Measurements from ENCODE around the gene SLC25A12. TPM values are rescaled to one million over a fixed set of nuclear protein-coding genes. Genes with fewer than 3 reads are reported as not detected.

SLC25A12 gene
- total and polyA plus RNA-seq, 2 of the 13 experiments (the other 11 are each of a cell fraction or from before 2014, with no cell fraction given): 8.1 to 15.9 TPM

GRCh38 chr2:171909266-171909665 lies 15.2 kb upstream of the SLC25A12 start:
- Histone ChIP-seq H3K36me3 (replicated peaks in 1 of 2; ENCODE audit: control insufficient read depth in 1 of 2, insufficient read depth in 2 of 2, low read length in 2 of 2) (no peaks in the 10 kb centered on the region), H3K27me3 (ENCODE audit: control insufficient read depth in 1 of 2, insufficient read depth in 2 of 2, low read length in 2 of 2) (peaks cover 0 to 28% of the 10 kb centered on the region in 2 experiments; a peak in 3 of 5 replicates), H4K20me1 (ENCODE audit: insufficient read depth, low read length) (no peaks in the 10 kb centered on the region), H3K9me3 (ENCODE audit: low read length) (no peaks in the 10 kb centered on the region), H3K9ac (ENCODE audit: insufficient read depth, low read depth, low read length) (no peak overlapping the region), H3K4me3 (replicated peaks in 1 of 3; ENCODE audit: insufficient read depth in 1 of 3, low read depth in 2 of 3, low read length in 3 of 3) (no peak overlapping the region), H3K4me1 (ENCODE audit: insufficient read depth, low read length) (no peaks in the 10 kb centered on the region), H2AFZ (ENCODE audit: low read length) (no peak overlapping the region), H3K4me2 (ENCODE audit: low read depth, low read length) (no peak overlapping the region), H3K79me2 (ENCODE audit: insufficient read depth, low read length) (no peaks in the 10 kb centered on the region), H3K27ac (ENCODE audit: extremely low read length, insufficient read depth, low read length) (no peak overlapping the region)
- no TSS peak for BruUV-seq (replicated peaks)
- in situ Hi-C loops (cut with HindIII; ENCODE audit: extremely low pct_ligation_motif_present, low pct_unique_long_range_greater_than_20kb): no loop called here
- no peak for ATAC-seq
- TF ChIP-seq ZNF564 (CRISPR knock-in tag; IDR thresholded peaks at IDR 0.05) (no peak), ZBTB10 (CRISPR knock-in tag; IDR thresholded peaks at IDR 0.05; ENCODE audit: borderline replicate concordance) (no peak), ZNF781 (CRISPR knock-in tag; IDR thresholded peaks at IDR 0.05; ENCODE audit: borderline replicate concordance, not compliant biosample characterization) (no peak), ZNF710 (CRISPR knock-in tag; IDR thresholded peaks at IDR 0.05; ENCODE audit: borderline replicate concordance) (no peak), ZNF441 (CRISPR knock-in tag; IDR thresholded peaks at IDR 0.05; ENCODE audit: borderline replicate concordance) (no peak), ZNF235 (CRISPR knock-in tag; IDR thresholded peaks at IDR 0.05; ENCODE audit: borderline replicate concordance) (no peak), THYN1 (CRISPR knock-in tag; IDR thresholded peaks at IDR 0.05; ENCODE audit: borderline replicate concordance, low read depth) (no peak), ZNF749 (CRISPR knock-in tag; IDR thresholded peaks at IDR 0.05; ENCODE audit: borderline replicate concordance) (no peak), ZNF780A (CRISPR knock-in tag; IDR thresholded peaks at IDR 0.05) (no peak), GMEB1 (CRISPR knock-in tag; IDR thresholded peaks at IDR 0.05; ENCODE audit: borderline replicate concordance) (no peak), NAIF1 (CRISPR knock-in tag; IDR thresholded peaks at IDR 0.05; ENCODE audit: borderline replicate concordance) (no peak), ZNF766 (CRISPR knock-in tag; IDR thresholded peaks at IDR 0.05; ENCODE audit: borderline replicate concordance) (no peak), ZNF709 (CRISPR knock-in tag; IDR thresholded peaks at IDR 0.05) (no peak), STAT5B (CRISPR knock-in tag; IDR thresholded peaks at IDR 0.05) (no peak), FOXC1 (CRISPR knock-in tag; IDR thresholded peaks at IDR 0.05; ENCODE audit: borderline replicate concordance) (no peak), BORCS8-MEF2B (CRISPR knock-in tag; IDR thresholded peaks at IDR 0.05) (no peak)
- no peak for DNase-seq (ENCODE audit: low spot score)
- POLR2A ChIA-PET: no interaction called here
- no peak for FAIRE-seq
- CTCF ChIA-PET (ENCODE audit: low intra/inter-chr PET ratio, low total read pairs): no interaction called here
- WGBS (ENCODE audit: low lambda C conversion rate): 38% methylated on average over 3 of the region's 3 CpGs
- intact Hi-C loops (cut with micrococcal nuclease; ENCODE audit: unreplicated experiment): no loop called here
